OCI-M1 (cell line): Measurements from ENCODE around the gene KIAA0232.
"Not testable (repeated sequence)": the region's sequence is repeated elsewhere in the genome, so short reads cannot be mapped to it uniquely, and the experiment has no call there.

ENCODE experiments used
- DNase-seq: peaks from one replicate; lab custom pipeline; 2025; lab: John Stamatoyannopoulos, UW

KIAA0232 gene

DNA sequence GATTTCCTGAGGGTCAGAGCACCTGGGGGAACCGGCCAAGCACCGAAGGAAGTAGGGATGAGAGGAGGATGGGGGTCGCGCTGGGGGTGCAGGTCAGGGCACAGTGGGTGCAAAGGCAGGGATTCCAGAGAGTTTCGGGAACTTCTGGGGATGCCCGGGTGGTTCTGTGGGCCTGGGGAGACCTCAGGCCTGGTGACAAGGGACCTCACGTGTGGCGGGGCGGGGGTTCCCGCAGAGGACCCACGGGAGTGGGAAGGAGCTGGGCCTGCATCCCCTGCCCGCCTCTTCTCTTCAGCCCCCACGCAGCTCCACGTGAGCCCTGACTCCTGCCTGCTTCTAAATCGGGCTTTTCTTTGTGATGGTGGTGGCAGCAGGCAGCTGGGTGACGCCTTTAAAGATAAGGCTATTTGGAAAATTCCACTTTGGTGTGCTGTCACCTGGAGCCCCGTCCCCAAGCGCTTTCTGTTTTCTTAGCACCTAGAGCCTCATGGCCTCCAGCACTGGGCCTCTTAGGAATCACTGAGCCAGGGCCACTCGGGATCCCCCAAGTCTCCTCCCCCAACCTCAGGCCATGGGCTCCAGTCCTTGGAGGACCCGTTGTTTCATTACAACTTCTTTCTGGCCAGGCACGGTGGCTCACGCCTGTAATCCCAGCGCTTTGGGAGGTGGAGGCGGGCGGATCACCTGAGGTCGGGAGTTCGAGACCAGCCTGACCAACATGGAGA, 120.0 kb downstream of the KIAA0232 start:
- no peak for DNase-seq

DNA sequence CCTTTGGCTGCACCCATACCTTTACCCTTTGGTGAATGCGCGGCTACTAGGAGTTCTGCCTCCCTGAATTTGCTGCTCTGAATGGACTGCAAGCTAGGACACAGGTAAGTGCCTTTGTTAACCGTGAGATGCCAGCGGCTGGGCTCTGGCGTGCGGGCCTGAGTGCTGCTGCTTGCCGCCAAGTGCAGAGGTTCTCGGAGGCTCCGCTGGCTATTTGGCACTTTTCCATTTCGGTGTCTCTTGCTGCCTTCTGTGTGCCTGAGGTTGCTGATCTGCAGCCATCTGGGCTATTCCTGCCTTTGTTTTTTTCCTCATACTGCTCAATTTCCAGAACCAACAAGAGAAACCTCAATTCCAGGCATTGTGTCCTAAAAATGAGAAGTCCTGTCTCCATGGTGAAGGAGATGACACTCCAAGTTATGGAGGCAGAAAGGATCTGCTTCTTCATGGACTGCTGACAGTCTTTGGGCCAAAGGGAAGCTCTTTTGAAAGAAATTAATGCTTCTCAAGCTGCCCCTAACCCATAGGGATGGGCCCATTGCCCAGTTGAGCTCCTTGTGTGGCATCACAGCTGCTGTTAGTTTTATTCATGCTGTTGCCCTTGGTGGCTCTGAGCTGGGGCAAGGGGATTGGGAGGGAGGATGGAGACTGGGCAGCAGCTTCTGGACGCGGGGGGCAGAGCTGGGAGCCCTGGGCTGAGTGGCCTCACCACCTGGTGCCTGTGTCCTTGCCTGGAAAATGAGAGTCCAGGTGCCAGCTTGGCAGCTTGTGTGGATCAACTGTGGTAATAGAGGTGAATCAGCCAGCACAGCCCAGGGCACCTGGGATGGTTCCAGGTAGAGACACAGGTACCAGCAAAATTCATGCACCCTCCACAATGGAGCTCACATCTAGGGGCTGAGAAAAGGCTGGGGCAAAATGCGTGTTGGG, 123.3 kb downstream of the KIAA0232 start:
- no peak for DNase-seq

DNA sequence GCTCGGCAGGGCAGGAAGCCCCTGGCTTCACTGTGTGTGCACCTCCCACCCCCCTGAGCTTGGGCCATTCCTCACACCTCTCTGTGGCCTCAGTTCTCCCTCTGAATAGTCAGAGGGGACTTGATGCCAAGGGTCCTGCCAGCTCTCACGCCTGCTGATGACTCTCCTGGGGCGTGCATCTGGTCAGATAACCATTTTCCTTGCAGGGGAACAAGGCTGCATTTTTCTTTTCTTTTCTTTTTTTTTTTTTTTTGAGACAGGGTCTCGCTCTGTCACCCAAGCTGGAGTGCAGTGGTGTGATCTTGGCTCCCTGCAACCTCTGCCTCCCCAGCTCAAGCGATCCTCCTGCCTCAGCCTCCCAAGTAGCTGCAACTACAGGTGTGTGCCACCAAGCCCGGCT, 124.0 kb downstream of the KIAA0232 start:
- not testable (repeated sequence) for DNase-seq

DNA sequence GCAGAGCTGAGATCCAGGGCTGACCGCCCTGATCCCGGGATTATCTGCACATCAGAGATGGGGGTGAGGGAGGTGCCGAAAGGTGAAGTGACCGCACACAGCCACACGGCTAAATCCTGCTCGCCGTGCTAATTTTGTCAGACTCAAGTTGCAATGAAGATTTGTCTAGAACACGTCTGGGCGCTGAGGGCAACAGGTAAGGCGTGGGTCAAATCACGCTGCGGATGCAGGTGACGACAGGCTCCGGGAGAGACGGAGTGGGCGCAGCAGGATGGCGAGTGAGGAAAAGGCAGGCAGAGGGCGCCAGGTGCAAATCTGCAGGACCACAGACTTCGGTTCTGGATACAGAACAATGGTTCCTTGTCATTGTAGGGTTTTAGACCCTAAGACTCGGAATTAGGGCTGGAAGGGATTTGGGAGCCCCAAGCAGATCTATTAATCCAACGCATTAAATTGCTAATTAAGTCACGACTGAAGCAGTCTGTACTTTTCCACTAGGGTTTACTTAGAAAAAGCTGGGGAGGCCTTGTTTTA, 125.2 kb downstream of the KIAA0232 start:
- DNase-seq, result peak; percentile 17

DNA sequence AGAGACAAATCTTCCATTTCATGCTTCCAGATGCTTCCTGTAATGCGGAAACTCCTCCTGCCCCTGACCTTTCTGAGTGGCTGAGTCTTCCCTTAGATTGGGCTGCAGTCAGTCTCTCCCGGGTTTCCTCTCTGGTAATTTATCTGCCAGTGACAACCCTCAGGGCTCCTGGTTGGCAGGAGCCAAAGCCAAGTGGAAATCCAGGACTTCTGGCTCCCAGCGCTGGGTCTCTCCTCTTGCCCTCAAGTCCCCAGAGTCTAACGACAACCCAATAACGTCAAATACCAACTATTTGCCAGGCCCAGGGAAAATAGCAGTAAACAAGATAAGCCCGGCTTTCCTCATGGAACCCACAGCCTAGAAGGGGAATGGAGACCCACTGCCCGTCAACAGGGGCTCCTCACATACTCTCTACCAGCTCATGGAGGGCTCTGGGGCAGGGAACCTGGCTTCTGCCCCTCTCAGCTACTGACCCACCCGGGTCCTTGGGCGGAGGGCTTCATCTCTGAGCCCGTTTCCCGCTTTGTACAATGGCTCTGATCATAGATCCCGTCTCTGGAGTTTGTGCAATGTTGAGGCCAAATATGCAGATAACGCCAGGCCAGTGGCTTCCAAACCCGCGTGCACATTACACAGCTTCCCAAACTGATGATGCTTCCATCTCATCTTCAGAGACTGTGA, 126.0 kb downstream of the KIAA0232 start:
- DNase-seq, result no peak

DNA sequence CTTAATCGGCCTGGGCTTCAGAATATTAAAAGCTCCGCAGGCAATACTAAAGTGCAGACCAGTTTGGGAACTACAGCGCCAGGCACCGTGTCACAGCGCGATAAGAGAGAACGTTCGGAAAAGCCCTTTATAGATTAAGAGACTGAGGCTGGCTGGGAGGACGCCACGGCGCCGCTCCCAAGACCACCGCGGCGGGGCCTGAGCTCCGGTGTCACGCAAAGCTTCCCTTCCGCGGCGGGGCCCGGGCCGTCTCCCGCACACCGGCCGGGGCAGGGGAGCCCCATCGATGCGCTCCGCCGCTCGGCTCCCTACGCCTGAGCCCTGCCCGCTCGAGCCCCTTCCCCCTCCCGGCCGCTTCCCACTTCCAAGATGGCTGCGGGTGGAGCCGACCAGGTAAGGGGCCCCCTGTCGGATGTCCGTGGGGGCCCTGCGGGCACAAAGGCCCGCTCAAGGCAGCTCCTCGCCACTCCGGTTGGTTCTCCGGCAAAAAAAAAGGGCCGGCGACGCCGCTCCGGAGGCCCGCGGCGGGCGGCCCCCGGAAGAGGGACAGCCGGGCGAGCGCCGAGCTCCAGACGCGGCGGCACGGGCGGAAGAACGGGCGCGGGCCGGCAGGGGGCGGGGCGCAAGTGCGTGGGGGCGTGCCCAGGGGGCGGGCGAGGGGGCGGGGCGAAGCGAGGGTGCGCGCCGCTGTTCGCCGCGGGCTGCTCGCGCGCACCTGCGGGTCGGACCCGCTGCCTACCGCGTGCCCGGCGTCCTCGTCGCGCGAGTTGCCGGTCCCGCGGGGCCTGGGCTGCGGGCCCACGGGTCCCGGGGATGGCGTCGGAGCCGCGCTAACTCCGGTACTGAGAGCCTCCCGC, 126.8 kb downstream of the KIAA0232 start, which contains the start of gene TBC1D14:
Gene TBC1D14 (plus strand): TSS at position 714 of the 857 bp plus-strand sequence. CDS start 13,564 bp downstream, outside the sequence.
- DNase-seq, result peak; percentile 89

DNA sequence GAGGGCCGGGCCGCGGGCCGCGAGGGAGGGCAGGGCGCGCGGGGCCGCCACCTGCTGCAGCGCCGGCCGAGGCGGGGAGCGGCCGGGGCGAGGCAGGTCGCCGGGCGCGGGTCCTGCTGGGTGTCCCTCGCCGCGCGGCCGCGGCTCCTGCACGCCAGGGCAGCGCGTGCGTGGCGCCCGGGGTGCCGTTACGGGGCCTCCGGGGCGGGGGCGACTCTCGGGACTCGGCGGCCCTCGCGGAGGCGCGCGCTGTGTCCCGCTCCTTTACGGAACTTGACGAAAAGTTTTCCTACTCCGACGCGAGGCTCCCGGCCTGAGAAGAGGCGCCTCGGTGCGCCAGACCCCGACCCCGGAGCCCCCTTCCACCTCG, 127.4 kb downstream of the KIAA0232 start:
- peak; percentile 64 for DNase-seq

DNA sequence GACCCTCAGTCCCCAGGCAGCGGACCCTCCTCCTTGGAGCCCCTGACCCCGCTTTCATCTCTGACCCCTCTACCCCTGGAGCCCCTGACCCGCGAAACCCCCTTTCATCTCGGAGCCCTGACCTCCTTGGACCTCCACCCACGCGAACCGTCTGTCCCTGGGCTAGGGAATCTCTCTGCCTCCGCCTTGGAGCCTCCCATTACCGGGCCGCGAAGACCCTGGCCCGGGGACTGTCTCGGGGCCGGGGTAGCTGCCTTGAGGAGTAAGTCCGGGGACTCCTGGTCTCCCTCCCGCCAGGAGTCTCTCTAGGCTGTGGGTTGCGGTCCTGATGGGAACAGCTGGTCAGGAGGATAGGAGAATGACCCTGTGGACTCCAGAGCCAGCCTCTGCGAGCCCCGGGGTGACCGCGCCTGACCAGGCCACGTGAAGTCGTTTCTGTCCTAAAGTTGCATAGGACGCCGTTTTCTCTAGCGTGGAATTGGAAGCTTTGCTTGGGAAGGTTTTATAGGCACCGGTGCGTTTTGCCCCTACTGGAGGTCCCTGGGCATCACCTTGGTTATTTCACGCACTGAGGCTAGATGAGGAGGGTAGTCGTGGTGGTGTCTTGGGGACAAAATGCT, 127.9 kb downstream of the KIAA0232 start:
- DNase-seq, result no peak

DNA sequence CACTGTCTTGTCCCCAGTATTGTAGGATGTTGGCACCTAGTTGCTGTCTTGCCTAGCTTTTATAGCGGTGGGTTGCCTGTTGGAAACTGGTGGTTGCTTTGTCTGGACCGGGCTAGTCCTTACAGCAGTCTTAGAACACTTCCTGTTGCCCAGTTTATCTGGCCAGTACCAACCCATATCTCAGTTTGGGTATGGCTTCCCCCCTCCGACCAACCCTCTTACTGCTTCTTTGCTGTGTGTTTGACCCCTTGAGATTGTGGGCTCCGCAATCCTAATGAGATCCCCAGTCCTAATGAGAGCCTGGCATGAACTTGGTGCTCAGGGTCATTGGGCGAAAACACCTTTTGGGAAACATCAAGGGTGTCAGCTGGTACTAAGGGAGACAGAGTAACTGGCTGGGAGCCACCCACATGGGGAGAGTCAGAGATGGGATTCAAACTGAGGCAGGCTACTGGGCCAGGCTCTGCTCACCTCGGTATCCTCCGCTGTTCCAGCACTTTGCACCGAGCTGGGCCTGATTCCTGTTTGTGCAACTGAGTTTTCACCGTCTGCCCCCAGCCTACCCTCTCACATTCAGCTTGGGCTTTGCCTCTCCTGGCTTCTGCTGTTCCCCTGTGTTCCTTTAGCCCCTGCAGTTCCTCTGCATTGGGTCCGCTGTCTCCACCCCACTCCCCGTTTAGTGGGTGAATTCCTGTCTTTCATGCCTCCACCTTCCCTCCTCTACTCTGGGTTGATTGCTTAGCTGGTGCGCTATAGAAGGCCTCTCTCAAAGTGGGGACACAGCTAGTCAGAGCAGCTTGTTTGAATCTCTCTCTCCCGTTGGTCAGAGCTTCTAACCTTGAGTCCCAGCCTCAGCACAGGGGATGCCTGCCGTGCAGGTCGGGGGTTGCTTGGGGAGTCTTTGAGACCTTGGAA, 128.7 kb downstream of the KIAA0232 start:
- no peak for DNase-seq

DNA sequence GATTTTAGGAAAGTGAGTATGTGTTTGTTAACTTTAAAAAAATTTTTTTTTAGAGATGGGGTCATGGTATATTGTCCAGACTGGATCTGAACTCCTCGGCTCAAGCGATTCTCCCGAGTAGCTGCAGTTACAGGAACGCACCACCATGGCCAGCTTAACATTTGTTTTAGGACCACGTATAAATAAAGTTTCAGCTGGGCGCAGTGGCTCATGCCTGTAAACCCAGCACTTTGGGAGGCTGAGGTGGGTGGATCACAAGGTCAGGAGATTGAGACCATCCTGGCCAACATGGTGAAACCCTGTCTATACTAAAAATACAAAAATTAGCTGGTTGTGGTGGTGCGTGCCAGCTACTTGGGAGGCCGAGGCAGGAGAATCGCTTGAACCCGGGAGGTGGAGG, 129.4 kb downstream of the KIAA0232 start:
- DNase-seq, result not testable (repeated sequence)

DNA sequence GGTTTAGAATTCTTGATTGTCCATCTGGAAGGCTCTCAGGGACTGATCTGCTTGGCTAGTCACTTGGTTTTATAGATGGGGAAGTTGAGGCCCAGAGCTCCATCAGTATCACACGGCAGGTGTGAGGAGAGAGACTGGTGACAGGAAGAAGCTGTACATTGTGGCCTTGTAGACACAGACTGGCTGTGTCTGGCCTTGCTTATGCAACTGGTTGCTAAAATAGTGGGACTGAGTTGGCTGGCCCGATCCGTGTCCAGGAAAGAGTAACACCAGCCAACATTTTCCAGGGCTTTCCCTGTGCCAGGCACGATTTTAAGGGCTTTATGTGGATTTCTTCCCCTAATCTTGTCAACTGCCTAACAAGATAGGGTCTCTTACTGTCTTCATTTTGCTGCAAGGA, 129.9 kb downstream of the KIAA0232 start:
- DNase-seq, result no peak

DNA sequence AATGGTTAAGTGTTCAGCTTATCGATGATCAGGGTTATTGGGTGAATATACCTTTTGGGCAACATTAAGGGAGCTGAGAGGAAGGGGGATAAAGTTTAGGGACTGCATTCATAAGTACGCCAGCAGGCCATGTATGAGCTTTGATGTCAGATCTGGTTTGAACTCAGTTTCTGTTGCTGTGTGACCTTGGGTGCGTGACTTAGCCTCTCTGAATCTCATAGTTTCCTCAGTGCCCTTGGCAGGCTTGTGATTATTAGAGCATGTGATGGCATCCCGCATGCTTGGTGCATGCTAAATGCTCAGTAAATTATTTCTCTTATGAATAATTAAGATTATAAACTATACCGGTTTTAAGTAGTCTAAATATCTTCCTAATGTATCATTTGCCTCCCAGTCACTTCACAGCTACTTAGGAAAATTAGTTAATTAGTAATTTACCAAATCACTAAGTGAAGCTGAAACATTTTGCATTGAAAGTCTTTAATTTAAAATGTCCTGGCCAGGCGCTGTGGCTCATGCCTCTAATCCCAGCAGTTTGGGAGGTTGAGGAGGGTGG, 130.9 kb downstream of the KIAA0232 start:
- DNase-seq, result no peak

DNA sequence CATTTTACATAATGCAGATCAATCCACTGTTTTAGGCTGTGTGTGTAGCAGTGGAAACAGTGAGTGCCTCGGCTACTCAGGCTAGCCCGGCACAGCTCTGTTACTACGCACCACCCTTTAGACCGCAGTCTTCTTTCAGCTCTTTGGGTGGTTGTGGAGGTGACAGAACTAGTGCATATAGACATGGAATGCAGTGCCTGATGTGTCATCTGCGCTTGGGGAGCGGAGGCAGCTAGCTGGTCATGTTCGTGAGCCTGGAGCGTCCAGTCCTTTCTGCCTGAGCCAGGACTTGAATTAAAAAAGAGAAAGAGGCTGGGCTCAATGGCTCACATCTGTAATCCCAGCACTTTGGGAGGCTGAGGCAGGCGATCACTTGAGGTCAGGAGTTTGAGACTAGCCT, 131.9 kb downstream of the KIAA0232 start:
- DNase-seq, result no peak

DNA sequence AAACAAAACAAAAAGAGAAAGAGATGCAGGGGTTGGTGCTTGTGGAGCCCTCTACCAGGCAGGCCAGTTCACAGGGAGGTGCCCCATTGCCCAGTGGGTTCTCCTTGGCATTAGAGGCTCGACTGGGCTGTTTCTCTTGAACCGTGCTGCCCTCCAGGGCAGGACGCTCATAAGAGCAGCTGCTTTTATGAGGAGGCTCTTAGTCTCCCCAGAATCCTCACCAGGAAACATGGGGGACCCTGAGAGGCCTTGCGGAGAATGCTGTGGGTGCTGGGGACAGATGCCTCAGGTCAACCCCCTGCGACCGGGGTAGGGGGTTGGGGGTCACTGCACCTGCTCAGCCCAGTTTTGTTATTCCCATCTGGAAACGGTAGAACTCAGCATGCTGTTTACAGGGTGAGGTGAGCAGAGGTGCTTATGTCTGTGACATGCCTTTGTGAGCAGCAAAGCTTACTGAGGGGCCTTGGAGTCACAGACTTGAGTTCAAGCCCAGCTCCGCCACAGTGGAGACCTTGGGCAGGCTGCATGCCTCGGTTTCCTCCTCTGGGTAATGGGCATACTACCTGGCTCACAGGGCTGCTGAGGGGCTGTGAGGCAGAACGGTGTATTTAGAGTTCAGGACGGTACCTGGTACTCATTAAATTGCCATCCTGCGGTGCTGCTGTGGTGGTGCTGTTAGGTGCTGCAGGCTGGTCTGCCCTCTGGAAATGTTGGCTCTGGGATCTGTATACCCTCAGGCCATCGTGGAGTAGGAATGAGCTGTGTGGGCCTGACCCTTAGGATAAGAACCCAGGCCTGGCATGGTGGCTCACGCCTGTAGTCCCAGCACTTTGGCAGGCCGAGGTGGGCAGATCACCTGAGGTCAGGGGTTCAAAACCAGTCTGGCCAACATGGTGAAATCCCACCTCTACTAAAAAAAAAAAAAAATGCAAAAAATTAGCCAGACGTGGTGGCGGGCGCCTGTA, 132.8 kb downstream of the KIAA0232 start:
- no peak for DNase-seq

DNA sequence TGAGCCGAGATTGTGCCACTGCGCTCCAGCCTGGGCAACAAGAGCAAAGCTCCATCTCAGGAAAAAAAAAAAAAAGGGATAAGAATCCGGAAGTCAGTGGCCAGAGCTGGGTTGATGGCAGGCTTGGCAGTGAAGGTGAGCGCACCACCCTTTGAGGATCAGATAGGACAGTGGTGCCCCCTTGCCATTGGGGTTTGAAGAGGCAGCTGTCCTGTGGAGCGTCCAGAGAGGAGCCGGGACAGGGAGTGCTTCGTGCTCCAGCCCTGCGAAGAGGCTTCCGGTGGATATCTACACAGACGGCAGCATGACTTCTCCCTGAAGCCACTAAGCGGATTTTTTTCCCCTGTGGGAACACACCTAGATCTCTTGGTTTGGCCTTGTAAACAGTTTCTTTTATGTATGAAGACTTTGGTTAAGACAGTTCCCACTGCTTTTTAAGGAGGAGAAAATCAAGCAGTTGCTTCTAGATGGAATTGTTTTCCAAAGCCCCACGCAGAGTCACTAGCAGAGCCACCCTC, 133.6 kb downstream of the KIAA0232 start:
- no peak for DNase-seq

DNA sequence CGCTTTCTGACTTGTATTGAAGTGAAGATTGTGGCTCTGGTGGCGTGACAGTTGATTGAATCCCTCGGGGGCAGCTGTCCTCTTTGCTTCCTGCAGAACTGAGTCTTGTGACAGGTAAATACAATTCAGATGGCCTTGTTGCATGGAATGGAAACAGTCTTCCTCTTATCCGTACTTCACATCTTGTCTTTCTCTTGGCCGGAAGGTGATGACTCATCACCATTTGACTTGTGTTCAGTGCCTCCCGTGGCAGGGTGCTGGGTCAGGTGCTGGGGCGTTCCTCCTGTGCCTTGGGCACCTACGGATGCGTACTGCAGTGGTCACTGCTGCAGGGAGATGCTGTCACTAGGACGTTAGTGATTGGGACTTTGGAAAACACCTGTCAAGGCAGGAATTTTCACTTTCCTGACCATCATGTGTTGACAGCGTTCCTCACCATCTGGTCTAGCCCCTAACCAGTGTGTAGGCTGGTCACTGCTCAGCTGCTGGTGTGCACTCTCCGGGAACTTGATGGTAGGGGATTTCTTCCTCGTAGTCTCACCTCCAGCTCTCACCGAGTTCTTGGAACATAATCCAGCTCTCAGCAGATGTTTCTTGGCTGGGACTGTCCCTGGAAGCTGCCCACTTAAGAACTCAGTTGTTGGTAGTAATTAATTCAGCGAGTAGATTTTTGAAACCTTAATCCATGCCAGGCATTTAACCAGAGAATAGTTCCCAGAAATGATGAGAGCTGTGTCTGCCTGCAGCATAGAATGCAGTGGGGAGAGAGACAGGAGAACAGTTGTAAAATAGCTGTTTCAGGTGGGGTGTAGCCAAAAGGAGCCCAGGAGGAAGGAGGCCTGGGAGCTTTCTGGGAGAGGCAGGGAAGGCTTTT, 134.3 kb downstream of the KIAA0232 start:
- peak; percentile 78 for DNase-seq
